GM12864 (cell line): ENCODE data around the gene GAGE12F.
"Not testable (repeated sequence)": the region's sequence is repeated elsewhere in the genome, so short reads cannot be mapped to it uniquely, and the experiment has no call there.

Source experiments
- DNase-seq: peaks from one replicate; pipeline ENCODE4 v3.0.0-alpha.2; 2011; ENCODE audit warnings: low read depth
- H3K4me3 ChIP-seq: 2 replicates; pipeline ENCODE4 v1.5.1; 2011; ENCODE audit warnings: mild to moderate bottlenecking, low read depth, low read length, control low read depth
- TF ChIP-seq, protein P1 (sequence below): IDR thresholded peaks from 2 replicates; pipeline ENCODE4 v1.5.1; 2011; ENCODE audit warnings: low read depth, mild to moderate bottlenecking, moderate library complexity, low read length, control low read depth, inconsistent platforms; ENCODE audit errors: missing control alignments

GAGE12F gene, protein sequence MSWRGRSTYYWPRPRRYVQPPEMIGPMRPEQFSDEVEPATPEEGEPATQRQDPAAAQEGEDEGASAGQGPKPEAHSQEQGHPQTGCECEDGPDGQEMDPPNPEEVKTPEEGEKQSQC

DNA sequence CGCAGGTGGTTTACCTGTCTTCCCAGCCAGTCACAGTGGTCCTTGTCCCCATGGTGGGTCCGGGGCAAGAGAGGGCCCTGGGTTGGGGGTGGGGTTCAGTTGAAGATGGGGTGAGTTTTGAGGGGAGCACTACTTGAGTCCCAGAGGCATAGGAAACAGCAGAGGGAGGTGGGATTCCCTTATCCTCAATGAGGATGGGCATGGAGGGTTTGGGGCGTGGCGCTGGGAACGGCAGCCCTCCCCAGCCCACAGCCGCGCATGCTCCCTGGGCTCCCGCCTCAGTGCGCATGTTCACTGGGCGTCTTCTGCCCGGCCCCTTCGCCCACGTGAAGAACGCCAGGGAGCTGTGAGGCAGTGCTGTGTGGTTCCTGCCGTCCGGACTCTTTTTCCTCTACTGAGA, at the start of gene GAGE12F:
Gene GAGE12F (plus strand): TSS at position 301 of the 400 bp plus-strand sequence. CDS start 1,155 bp downstream, outside the sequence.
- DNase-seq, H3K4me3 ChIP-seq: not testable (repeated sequence)

DNA sequence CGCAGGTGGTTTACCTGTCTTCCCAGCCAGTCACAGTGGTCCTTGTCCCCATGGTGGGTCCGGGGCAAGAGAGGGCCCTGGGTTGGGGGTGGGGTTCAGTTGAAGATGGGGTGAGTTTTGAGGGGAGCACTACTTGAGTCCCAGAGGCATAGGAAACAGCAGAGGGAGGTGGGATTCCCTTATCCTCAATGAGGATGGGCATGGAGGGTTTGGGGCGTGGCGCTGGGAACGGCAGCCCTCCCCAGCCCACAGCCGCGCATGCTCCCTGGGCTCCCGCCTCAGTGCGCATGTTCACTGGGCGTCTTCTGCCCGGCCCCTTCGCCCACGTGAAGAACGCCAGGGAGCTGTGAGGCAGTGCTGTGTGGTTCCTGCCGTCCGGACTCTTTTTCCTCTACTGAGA, 28.8 kb upstream of the GAGE12F start, which contains the start of gene GAGE12C:
Gene GAGE12C (plus strand): TSS at position 301 of the 400 bp plus-strand sequence. CDS start 1,155 bp downstream, outside the sequence.
- H3K4me3 ChIP-seq, DNase-seq: not testable (repeated sequence)

DNA sequence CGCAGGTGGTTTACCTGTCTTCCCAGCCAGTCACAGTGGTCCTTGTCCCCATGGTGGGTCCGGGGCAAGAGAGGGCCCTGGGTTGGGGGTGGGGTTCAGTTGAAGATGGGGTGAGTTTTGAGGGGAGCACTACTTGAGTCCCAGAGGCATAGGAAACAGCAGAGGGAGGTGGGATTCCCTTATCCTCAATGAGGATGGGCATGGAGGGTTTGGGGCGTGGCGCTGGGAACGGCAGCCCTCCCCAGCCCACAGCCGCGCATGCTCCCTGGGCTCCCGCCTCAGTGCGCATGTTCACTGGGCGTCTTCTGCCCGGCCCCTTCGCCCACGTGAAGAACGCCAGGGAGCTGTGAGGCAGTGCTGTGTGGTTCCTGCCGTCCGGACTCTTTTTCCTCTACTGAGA, 19.2 kb upstream of the GAGE12F start, which contains the start of gene GAGE12D:
Gene GAGE12D (plus strand): TSS at position 301 of the 400 bp plus-strand sequence. CDS start 1,155 bp downstream, outside the sequence.
- not testable (repeated sequence) for DNase-seq, H3K4me3 ChIP-seq

DNA sequence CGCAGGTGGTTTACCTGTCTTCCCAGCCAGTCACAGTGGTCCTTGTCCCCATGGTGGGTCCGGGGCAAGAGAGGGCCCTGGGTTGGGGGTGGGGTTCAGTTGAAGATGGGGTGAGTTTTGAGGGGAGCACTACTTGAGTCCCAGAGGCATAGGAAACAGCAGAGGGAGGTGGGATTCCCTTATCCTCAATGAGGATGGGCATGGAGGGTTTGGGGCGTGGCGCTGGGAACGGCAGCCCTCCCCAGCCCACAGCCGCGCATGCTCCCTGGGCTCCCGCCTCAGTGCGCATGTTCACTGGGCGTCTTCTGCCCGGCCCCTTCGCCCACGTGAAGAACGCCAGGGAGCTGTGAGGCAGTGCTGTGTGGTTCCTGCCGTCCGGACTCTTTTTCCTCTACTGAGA, 9.7 kb upstream of the GAGE12F start, which contains the start of gene GAGE12E:
Gene GAGE12E (plus strand): TSS at position 301 of the 400 bp plus-strand sequence. CDS start 1,155 bp downstream, outside the sequence.
- not testable (repeated sequence) for H3K4me3 ChIP-seq, DNase-seq

DNA sequence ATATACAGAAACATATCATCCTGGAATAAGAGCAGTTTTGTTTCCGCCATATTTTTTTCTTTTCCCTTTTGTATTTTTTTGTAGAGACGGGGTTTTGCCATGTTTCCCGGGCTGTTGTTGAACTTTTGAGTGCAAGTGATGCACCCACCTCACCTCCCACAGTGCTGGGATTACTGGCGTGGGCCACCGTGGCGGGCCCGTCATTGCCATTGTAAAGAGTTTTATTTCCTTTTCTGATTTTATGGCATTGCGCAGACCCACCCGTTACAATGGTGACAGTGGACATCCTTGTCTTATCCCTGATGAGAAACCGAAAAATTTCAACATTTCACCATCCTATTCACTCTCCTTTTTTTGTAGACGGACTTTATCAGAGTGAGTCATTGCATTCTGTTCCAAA, 8.1 kb downstream of the GAGE12F start:
- DNase-seq, H3K4me3 ChIP-seq: not testable (repeated sequence)

DNA sequence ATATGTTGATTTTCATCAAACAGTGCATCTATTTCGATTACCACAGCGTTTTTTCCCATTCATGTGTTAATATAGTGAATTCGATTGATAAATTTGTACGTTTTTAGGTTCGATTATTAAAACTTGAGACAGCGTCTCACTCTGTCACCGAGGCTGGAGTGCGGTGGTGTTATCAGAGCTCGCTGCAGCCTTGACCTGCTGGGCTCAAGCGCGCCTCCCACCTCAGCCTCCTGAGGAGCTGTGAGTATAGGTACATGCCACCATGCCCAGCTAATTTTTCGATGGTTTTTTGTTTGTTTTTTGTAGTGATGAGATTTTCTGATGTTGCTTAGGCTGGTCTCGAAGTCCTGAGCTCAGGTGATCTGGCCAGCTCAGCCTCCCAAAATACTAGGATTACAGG, 8.5 kb downstream of the GAGE12F start:
- not testable (repeated sequence) for DNase-seq, H3K4me3 ChIP-seq

DNA sequence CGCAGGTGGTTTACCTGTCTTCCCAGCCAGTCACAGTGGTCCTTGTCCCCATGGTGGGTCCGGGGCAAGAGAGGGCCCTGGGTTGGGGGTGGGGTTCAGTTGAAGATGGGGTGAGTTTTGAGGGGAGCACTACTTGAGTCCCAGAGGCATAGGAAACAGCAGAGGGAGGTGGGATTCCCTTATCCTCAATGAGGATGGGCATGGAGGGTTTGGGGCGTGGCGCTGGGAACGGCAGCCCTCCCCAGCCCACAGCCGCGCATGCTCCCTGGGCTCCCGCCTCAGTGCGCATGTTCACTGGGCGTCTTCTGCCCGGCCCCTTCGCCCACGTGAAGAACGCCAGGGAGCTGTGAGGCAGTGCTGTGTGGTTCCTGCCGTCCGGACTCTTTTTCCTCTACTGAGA, 9.5 kb downstream of the GAGE12F start, which contains the start of gene GAGE12G:
Gene GAGE12G (plus strand): TSS at position 301 of the 400 bp plus-strand sequence. CDS start 1,155 bp downstream, outside the sequence.
- DNase-seq, H3K4me3 ChIP-seq: not testable (repeated sequence)

DNA sequence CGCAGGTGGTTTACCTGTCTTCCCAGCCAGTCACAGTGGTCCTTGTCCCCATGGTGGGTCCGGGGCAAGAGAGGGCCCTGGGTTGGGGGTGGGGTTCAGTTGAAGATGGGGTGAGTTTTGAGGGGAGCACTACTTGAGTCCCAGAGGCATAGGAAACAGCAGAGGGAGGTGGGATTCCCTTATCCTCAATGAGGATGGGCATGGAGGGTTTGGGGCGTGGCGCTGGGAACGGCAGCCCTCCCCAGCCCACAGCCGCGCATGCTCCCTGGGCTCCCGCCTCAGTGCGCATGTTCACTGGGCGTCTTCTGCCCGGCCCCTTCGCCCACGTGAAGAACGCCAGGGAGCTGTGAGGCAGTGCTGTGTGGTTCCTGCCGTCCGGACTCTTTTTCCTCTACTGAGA, 19.0 kb downstream of the GAGE12F start, which contains the start of gene GAGE12H:
Gene GAGE12H (plus strand): TSS at position 301 of the 400 bp plus-strand sequence. CDS start 1,155 bp downstream, outside the sequence.
- not testable (repeated sequence) for H3K4me3 ChIP-seq, DNase-seq

DNA sequence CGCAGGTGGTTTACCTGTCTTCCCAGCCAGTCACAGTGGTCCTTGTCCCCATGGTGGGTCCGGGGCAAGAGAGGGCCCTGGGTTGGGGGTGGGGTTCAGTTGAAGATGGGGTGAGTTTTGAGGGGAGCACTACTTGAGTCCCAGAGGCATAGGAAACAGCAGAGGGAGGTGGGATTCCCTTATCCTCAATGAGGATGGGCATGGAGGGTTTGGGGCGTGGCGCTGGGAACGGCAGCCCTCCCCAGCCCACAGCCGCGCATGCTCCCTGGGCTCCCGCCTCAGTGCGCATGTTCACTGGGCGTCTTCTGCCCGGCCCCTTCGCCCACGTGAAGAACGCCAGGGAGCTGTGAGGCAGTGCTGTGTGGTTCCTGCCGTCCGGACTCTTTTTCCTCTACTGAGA, 28.6 kb downstream of the GAGE12F start, which contains the start of gene GAGE2A:
Gene GAGE2A (plus strand): TSS at position 301 of the 400 bp plus-strand sequence. CDS start 1,155 bp downstream, outside the sequence.
- H3K4me3 ChIP-seq, DNase-seq: not testable (repeated sequence)

DNA sequence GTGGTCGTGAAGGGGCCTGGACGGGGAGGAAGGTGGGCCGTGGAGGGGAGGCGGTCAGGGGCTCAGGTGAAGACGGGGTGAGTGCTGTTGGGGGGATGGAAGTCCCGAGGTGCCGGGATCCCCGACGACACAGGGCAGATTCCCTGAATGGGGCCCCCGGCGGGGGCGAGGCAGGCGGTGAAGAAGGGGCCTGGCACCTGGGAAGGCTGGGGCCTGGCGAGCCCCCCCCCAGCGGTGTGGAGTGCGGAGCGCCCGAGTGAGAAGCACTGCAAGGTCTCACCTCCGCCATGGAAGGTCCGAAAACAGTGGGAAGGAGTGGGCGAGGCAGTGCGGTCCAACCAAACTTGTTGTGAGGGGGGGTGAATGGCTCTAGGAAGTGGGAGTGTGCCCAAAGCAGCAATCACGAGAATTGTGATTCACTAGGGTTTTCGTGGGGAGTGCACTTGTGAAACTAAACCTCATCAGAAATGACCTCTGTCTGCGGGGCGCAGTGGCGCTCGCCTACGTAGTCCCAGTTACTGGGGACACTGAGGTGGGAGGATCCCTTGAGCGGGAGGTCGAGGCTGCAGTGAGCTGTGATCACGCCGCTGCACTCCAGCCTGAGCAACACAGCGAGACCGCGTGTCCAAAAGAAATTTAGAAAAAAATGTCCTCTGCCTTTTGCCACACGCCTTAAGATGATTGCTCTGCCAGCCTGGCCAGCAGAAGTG, 29.3 kb downstream of the GAGE12F start:
- DNase-seq, H3K4me3 ChIP-seq: not testable (repeated sequence)

DNA sequence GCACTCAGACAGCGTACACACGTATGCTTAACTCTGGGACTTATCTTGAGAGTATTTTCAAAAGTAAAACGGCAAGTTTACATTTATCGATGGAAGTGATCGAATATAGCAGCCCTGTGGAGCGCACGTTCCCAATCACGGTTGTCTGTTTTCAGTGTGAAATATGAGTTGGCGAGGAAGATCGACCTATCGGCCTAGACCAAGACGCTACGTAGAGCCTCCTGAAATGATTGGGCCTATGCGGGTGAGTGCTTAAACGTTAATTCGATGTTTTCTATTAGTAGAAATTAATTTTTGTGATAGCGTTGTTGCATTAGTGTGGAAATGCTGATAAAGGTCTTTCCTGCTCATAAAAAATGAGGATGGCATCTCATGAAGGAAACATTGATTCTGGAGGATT, 29.8 kb downstream of the GAGE12F start:
- not testable (repeated sequence) for H3K4me3 ChIP-seq, DNase-seq

DNA sequence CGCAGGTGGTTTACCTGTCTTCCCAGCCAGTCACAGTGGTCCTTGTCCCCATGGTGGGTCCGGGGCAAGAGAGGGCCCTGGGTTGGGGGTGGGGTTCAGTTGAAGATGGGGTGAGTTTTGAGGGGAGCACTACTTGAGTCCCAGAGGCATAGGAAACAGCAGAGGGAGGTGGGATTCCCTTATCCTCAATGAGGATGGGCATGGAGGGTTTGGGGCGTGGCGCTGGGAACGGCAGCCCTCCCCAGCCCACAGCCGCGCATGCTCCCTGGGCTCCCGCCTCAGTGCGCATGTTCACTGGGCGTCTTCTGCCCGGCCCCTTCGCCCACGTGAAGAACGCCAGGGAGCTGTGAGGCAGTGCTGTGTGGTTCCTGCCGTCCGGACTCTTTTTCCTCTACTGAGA, 38.1 kb downstream of the GAGE12F start, which contains the start of gene GAGE1:
Gene GAGE1 (plus strand): TSS at position 301 of the 400 bp plus-strand sequence. CDS start 1,155 bp downstream, outside the sequence.
- not testable (repeated sequence) for H3K4me3 ChIP-seq, DNase-seq

DNA sequence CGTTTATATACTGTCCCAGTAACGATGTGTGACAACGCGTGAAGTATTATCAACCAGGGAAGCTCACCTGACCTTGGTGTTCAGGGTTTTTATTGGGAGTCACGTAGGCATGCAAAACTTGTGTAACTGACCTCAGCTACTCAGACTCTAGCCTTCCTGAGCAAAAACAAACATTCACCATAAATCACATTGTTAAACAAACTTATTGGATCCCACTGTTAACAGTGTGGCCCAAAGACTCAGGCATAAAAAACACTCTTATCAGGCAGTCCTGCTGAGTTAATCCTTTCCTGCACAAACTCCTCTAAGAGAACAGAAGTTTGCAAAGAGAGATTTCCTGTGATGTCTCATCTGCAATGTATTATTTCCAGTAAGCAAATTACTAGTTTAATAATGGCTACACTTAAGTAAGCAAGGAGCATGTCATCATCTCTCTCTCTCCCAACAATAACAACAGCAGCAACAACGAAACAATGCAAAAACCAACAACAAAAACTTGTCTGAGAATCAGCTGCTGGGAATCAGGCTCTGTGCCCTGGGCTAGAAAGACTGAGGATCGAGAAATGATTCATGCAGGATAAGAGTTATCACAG, 50.2 kb downstream of the GAGE12F start:
- no peak overlapping the region for H3K4me3 ChIP-seq
- DNase-seq, result no peak
- TF ChIP-seq, protein P1, sequence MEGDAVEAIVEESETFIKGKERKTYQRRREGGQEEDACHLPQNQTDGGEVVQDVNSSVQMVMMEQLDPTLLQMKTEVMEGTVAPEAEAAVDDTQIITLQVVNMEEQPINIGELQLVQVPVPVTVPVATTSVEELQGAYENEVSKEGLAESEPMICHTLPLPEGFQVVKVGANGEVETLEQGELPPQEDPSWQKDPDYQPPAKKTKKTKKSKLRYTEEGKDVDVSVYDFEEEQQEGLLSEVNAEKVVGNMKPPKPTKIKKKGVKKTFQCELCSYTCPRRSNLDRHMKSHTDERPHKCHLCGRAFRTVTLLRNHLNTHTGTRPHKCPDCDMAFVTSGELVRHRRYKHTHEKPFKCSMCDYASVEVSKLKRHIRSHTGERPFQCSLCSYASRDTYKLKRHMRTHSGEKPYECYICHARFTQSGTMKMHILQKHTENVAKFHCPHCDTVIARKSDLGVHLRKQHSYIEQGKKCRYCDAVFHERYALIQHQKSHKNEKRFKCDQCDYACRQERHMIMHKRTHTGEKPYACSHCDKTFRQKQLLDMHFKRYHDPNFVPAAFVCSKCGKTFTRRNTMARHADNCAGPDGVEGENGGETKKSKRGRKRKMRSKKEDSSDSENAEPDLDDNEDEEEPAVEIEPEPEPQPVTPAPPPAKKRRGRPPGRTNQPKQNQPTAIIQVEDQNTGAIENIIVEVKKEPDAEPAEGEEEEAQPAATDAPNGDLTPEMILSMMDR, result no peak
